ENCODE measurements around the gene ERCC6L2. TPM values are rescaled to one million over a fixed set of nuclear protein-coding genes. Genes with fewer than 3 reads are reported as not detected.

The ERCC6L2 gene
- total and polyA plus RNA-seq, 2 donors (not counting 1 experiment from before 2014, with no cell fraction given): 10.1 to 52.0 TPM

DNA sequence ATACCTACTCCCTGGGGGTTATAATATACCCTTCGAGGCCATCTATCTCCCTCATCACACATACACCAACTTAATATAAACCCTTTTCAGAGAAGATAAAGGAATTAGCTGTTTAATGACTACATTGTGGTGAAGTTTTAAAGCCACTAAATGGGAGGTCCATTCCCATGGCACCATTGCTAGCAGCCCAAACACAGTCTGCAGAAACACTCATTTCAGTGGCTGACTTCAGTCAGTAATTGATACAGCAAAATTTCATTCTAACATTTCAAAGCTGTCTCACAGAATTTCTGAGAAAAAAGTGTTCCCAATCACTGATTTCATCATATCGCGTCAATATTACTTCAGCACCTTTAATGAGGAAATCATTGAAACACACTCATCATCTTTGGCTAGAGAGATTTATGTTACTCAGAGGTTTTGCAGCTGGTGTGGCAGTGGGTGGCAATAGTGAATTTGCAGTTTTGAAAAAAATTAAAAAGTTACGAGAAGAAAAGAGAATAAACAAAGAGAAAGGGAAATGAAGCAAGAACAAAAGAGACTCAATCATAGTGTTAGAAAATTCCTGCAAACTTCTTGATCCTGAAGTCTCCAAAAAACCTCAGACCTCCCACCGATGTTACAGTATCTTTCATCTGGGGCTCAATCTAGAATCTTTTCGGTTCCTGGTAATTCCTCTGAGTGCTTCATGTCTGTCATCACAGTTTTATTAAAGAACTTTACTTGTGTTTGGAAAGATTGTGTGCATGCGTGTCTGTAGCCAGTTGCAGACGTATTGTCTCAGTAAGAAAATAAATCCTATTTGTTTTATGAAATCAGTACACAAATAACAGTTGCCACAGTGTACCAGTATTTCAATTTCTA lies 105.0 kb downstream of the ERCC6L2 start:
- H3K9ac ChIP-seq (ENCODE audit: low read length): no peak overlapping the region
- H3K4me1 ChIP-seq (ENCODE audit: control insufficient read depth in 2 of 2, insufficient read depth in 2 of 2, low read length in 2 of 2): no peaks in the 10 kb centered on the region
- H3K4me2 ChIP-seq (replicated peaks; ENCODE audit: low read depth, low read length, poor library complexity, severe bottlenecking): no peak overlapping the region
- no CpG with 5 or more reads among the region's 8 CpGs for WGBS (ENCODE audit: insufficient coverage)
- Mint-ChIP-seq H3K27me3 (no peaks in the 10 kb centered on the region), H3K9me3 (ENCODE audit: insufficient read depth) (no peaks in the 10 kb centered on the region), H3K4me3 (no peak overlapping the region), H3K4me1 (no peaks in the 10 kb centered on the region), H3K27ac (no peak overlapping the region)
- no peaks in the 10 kb centered on the region for H3K9me3 ChIP-seq (ENCODE audit: control extremely low read depth in 1 of 3, control insufficient read depth in 2 of 3, insufficient read depth in 1 of 3, low read length in 2 of 3)
- H4K20me1 ChIP-seq (ENCODE audit: control insufficient read depth, insufficient read depth, low read length, poor library complexity, severe bottlenecking): no peaks in the 10 kb centered on the region
- intact Hi-C loops (cut with micrococcal nuclease): no loop called here
- ChIA-PET CTCF (no interaction called here), POLR2A (no interaction called here)
- H3K4me3 ChIP-seq (ENCODE audit: control extremely low read depth in 1 of 5, extremely low read depth in 1 of 5, insufficient read depth in 1 of 5, low read depth in 2 of 5, low read length in 4 of 5): no peak overlapping the region
- no peak overlapping the region for H3K27ac ChIP-seq (ENCODE audit: low read length in 2 of 2)
- H2AFZ ChIP-seq (ENCODE audit: insufficient read depth, low read depth, low read length, poor library complexity, severe bottlenecking): no peak overlapping the region
- ATAC-seq (ENCODE audit: low read depth) (no peak), DNase-seq (no peak)
- H3K27me3 ChIP-seq (replicated peaks in 1 of 4; ENCODE audit: control extremely low read depth in 1 of 4, control insufficient read depth in 3 of 4, insufficient read depth in 4 of 4, low read length in 3 of 4): no peaks in the 10 kb centered on the region
- H3K79me2 ChIP-seq (ENCODE audit: control insufficient read depth, insufficient read depth, low read length): no peaks in the 10 kb centered on the region
- TF ChIP-seq, protein P1, sequence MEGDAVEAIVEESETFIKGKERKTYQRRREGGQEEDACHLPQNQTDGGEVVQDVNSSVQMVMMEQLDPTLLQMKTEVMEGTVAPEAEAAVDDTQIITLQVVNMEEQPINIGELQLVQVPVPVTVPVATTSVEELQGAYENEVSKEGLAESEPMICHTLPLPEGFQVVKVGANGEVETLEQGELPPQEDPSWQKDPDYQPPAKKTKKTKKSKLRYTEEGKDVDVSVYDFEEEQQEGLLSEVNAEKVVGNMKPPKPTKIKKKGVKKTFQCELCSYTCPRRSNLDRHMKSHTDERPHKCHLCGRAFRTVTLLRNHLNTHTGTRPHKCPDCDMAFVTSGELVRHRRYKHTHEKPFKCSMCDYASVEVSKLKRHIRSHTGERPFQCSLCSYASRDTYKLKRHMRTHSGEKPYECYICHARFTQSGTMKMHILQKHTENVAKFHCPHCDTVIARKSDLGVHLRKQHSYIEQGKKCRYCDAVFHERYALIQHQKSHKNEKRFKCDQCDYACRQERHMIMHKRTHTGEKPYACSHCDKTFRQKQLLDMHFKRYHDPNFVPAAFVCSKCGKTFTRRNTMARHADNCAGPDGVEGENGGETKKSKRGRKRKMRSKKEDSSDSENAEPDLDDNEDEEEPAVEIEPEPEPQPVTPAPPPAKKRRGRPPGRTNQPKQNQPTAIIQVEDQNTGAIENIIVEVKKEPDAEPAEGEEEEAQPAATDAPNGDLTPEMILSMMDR (IDR thresholded peaks at IDR 0.05): no peak
- TF ChIP-seq EZH2 (IDR thresholded peaks at IDR 0.05; ENCODE audit: borderline replicate concordance, insufficient read depth, low read depth, low read length, poor library complexity, severe bottlenecking): no peak
- peaks cover 0 to 12% of the 10 kb centered on the region in 2 experiments for H3K36me3 ChIP-seq (replicated peaks in 1 of 2; ENCODE audit: control extremely low read depth in 1 of 2, control insufficient read depth in 1 of 2, extremely low read depth in 1 of 2, insufficient read depth in 2 of 2, low read length in 1 of 2)

DNA sequence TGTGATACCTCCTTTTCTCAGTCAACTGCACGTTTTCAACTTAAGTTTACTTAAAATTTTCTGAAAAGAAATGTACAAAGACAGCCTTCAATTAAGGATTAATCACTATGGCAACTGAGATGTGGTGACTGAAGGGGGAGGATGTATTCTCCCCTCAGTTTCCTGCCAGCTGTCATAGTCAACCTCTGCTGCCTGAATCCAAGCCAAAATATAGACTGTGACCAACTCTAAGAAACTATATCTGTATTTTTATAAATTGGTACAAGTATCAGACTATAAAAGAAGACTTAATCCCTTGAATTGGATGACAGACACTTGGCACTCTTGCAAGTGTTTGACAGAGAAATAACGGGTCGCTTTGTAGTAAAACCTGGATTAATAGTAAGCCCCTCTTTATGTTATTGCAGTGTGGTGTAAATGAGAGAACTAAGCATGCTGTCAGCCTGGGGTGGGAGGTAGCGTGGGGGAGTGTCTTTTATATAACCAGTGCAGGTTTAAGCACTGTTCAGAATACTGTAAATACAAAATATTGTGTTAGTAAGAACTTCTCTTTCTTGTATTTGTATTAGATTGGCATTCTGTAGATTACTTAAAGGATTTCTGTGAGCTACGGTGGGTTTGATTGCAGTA lies 106.4 kb downstream of the ERCC6L2 start:
- 55% methylated on average over 3 of the region's 5 CpGs for WGBS (ENCODE audit: insufficient coverage)
- H3K4me3 Mint-ChIP-seq: no peak overlapping the region
- H4K20me1 ChIP-seq (ENCODE audit: control insufficient read depth, insufficient read depth, low read length, poor library complexity, severe bottlenecking): no peaks in the 10 kb centered on the region
- DNase-seq (no peak), ATAC-seq (ENCODE audit: low read depth) (no peak)
- H3K27ac Mint-ChIP-seq: no peak overlapping the region
- ChIA-PET CTCF (no interaction called here), POLR2A (no interaction called here)
- no peaks in the 10 kb centered on the region for H3K4me1 Mint-ChIP-seq
- H3K36me3 ChIP-seq (replicated peaks in 1 of 2; ENCODE audit: control extremely low read depth in 1 of 2, control insufficient read depth in 1 of 2, extremely low read depth in 1 of 2, insufficient read depth in 2 of 2, low read length in 1 of 2): peaks cover 0 to 13% of the 10 kb centered on the region in 2 experiments
- H3K79me2 ChIP-seq (ENCODE audit: control insufficient read depth, insufficient read depth, low read length): no peaks in the 10 kb centered on the region
- no peaks in the 10 kb centered on the region for H3K4me1 ChIP-seq (ENCODE audit: control insufficient read depth in 2 of 2, insufficient read depth in 2 of 2, low read length in 2 of 2)
- H2AFZ ChIP-seq (ENCODE audit: insufficient read depth, low read depth, low read length, poor library complexity, severe bottlenecking): no peak overlapping the region
- no peaks in the 10 kb centered on the region for H3K9me3 ChIP-seq (ENCODE audit: control extremely low read depth in 1 of 3, control insufficient read depth in 2 of 3, insufficient read depth in 1 of 3, low read length in 2 of 3)
- no peaks in the 10 kb centered on the region for H3K9me3 Mint-ChIP-seq (ENCODE audit: insufficient read depth)
- no peaks in the 10 kb centered on the region for H3K27me3 ChIP-seq (replicated peaks in 1 of 4; ENCODE audit: control extremely low read depth in 1 of 4, control insufficient read depth in 3 of 4, insufficient read depth in 4 of 4, low read length in 3 of 4)
- no peak for TF ChIP-seq EZH2 (IDR thresholded peaks at IDR 0.05; ENCODE audit: borderline replicate concordance, insufficient read depth, low read depth, low read length, poor library complexity, severe bottlenecking)
- TF ChIP-seq, protein P1 (IDR thresholded peaks at IDR 0.05): no peak
- H3K9ac ChIP-seq (ENCODE audit: low read length): no peak overlapping the region
- intact Hi-C loops (cut with micrococcal nuclease): no loop called here
- no peaks in the 10 kb centered on the region for H3K27me3 Mint-ChIP-seq
- no peak overlapping the region for H3K4me3 ChIP-seq (ENCODE audit: control extremely low read depth in 1 of 5, extremely low read depth in 1 of 5, insufficient read depth in 1 of 5, low read depth in 2 of 5, low read length in 4 of 5)
- no peak overlapping the region for H3K27ac ChIP-seq (ENCODE audit: low read length in 2 of 2)
- H3K4me2 ChIP-seq (replicated peaks; ENCODE audit: low read depth, low read length, poor library complexity, severe bottlenecking): no peak overlapping the region

All from B cell (primary cell).